LHCN-M2 (cell line): ENCODE data around the gene EVI5. TPM values are rescaled to one million over a fixed set of nuclear protein-coding genes. Genes with fewer than 3 reads are reported as not detected.
A peak's percentile ranks its signal among the peaks of the same experiment; 100 is the strongest.
"Not testable (repeated sequence)": the region's sequence is repeated elsewhere in the genome, so short reads cannot be mapped to it uniquely, and the experiment has no call there.

ENCODE experiments used
- DNase-seq: peaks from one replicate; pipeline ENCODE4 v3.0.0-alpha.2; 2012; ENCODE audit warnings: low read depth
- total RNA-seq: library from RNA; depleted of rRNA; stranded (reverse); fragments of >200 nt; gene quantifications from 2 replicates; pipeline ENCODE4 v1.2.3, GENCODE V29; 2014

The EVI5 gene
- total RNA-seq, 1 experiment from 2014 or later, result 15.6 TPM

- peak; percentile 71 for DNase-seq
Observed at GRCh38 chr1:92577261-92577895, 207.5 kb downstream of the EVI5 start.

- no peak for DNase-seq
Observed at GRCh38 chr1:92575123-92575522, 209.8 kb downstream of the EVI5 start.

- no peak for DNase-seq
Observed at GRCh38 chr1:92572520-92572919, 212.4 kb downstream of the EVI5 start.

GRCh38 chr1:92571578-92571977, 213.3 kb downstream of the EVI5 start:
- DNase-seq, result no peak

- DNase-seq, result no peak
Observed at GRCh38 chr1:92567211-92567868, 217.6 kb downstream of the EVI5 start.

GRCh38 chr1:92563457-92564216, 221.3 kb downstream of the EVI5 start:
- DNase-seq, result no peak

GRCh38 chr1:92556350-92556749, 228.6 kb downstream of the EVI5 start:
- DNase-seq, result no peak

GRCh38 chr1:92554216-92554615, 230.7 kb downstream of the EVI5 start:
- no peak for DNase-seq

- DNase-seq, result no peak
Observed at GRCh38 chr1:92551916-92552315, 233.0 kb downstream of the EVI5 start.

GRCh38 chr1:92544756-92545165, 240.1 kb downstream of the EVI5 start:
- DNase-seq, result no peak

GRCh38 chr1:92543131-92544055, 241.5 kb downstream of the EVI5 start:
- DNase-seq, result no peak

- DNase-seq, result no peak
Observed at GRCh38 chr1:92538413-92539061, 246.4 kb downstream of the EVI5 start.

GRCh38 chr1:92538048-92538412, 246.9 kb downstream of the EVI5 start:
- no peak for DNase-seq

- peak; percentile 37 for DNase-seq
Observed at GRCh38 chr1:92536980-92537884, 247.7 kb downstream of the EVI5 start.

- no peak for DNase-seq
Observed at GRCh38 chr1:92536211-92536979, 248.5 kb downstream of the EVI5 start.

GRCh38 chr1:92532371-92532770, 252.5 kb downstream of the EVI5 start:
- not testable (repeated sequence) for DNase-seq

GRCh38 chr1:92531939-92532338, 253.0 kb downstream of the EVI5 start:
- not testable (repeated sequence) for DNase-seq

- no peak for DNase-seq
Observed at GRCh38 chr1:92527670-92528069, 257.2 kb downstream of the EVI5 start.

GRCh38 chr1:92524944-92525590, 259.8 kb downstream of the EVI5 start:
- DNase-seq, result not testable (repeated sequence)
